ENCODE data around the gene WWTR1.

The WWTR1 gene

GRCh38 chr3:149630806-149631205, 27.0 kb downstream of the WWTR1 start:
- no peak overlapping the region for H3K4me3 ChIP-seq
- no peak overlapping the region for H3K27ac ChIP-seq

DNA sequence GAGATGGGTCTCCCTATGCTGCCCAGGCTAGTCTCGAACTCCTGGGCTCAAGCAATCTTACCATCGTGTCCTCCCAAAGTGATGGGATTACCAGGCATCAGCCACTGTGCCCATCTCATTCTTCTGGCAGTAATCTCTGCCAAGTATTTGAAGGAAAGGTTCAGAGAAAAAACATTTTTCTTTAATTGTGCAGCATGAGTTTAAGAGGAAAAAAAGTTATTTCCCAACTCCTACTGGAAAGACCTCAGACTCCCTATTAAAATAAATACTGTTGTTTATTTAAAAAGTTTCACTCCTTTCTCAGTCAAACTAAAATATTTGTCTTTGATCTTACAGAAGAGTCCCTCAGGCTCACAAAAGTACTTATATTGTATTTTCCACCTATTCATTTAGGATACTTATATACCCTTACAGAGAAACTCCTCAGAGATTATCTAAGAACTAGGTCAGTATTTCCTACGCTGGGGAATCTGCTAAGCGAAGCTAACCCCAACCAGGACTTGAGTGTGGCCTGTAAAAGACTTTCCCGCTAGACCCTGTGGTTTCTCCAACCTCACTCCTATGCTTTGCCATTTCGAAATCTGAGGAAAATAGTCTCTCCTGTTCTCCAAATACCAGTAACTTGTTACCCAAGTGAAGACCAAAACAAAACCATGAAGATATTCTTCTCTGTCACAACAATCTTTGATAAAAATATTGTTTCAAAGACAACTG, 28.7 kb downstream of the WWTR1 start:
- H3K4me3 ChIP-seq: no peak overlapping the region
- peak overlapping the region in 4 of 21 experiments; percentile 6 to 39 (median 26) for H3K27ac ChIP-seq

- no peak overlapping the region for H3K4me3 ChIP-seq
- no peak overlapping the region for H3K27ac ChIP-seq
Observed at GRCh38 chr3:149626671-149627070, 31.2 kb downstream of the WWTR1 start.

GRCh38 chr3:149625795-149626194, 32.0 kb downstream of the WWTR1 start:
- Histone ChIP-seq H3K27ac (peak overlapping the region in 2 of 21 experiments; percentile 10 to 12), H3K4me3 (no peak overlapping the region)

- H3K4me3 ChIP-seq: no peak overlapping the region
Observed at GRCh38 chr3:149623824-149624223, 34.0 kb downstream of the WWTR1 start.

GRCh38 chr3:149621218-149622005, 36.4 kb downstream of the WWTR1 start:
- Histone ChIP-seq H3K27ac (peak overlapping the region in 2 of 21 experiments; percentile 23 to 37), H3K4me3 (no peak overlapping the region)

More at GRCh38 chr3:149623824-149624223, 34.0 kb downstream of the WWTR1 start:
- H3K27ac ChIP-seq: no peak overlapping the region

GRCh38 chr3:149620291-149621020, 37.4 kb downstream of the WWTR1 start:
- Histone ChIP-seq H3K27ac (peak overlapping the region in 3 of 21 experiments; percentile 23 to 37 (median 26)), H3K4me3 (no peak overlapping the region)

DNA sequence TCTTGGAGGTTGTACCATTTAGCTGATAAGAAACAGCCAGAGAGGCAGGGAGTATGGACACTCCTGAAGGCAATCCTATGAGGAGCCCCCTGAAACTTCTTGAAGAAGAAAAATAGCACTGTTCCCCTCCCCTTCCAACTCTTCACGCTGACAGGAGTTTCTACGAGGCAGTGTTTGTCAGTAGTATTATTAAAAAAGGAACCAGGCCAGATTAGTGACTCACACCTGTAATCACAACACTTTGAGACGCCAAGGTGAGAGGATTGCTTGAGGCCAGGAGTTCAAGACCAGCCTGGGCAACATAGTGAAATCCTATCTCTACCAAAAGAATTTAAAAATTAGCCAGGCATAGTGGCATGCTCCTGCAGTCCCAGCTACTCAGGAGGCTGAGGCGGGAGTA, 38.7 kb downstream of the WWTR1 start:
- H3K4me3 ChIP-seq: no peak overlapping the region
- H3K27ac ChIP-seq: peak overlapping the region in 5 of 21 experiments; percentile 14 to 61 (median 47)

DNA sequence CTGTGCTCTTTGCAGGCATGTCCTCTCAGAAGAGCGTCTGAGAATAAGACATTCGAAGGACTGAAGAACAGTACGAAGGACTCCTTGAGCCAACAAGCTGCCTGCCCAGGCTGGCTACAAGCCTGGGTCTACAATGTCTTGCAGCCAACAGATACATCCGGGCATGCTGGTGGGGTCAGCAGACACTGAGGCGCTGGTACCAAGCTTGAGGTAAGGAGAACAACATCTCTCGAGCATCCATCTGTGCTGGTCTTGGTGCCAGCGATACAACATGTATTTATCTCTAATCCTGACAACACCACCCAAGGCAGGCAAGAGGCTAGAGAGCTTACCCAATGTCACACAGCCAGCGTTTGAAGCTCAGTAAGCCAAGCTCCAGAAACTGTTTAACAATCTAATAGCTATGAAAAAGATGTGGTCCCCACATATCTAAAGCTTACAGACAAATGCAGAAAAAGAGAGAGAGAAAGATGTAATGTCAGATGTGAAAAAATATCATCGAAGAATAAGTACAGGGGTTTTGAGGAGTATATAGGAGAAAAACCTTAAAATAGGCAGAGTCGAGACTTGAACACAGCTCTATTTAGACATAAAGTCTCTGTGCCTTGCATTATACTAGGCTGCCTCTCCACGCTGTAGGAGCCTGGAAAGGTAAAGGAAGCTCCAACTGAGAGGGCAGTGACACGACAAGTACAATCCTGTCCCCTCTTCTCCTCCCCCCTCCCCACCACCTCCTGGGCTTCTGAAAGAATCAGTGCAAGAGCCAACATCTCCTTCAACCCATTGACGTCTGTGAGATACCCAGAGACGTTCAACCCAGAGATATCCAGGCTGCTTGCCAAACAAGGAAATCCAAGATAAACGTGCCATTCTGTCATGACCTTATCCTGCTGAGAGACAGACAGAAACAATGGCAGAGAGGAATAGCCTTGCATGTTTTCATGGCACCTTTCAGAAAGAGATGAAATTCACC, 39.4 kb downstream of the WWTR1 start:
- Histone ChIP-seq H3K4me3 (no peak overlapping the region), H3K27ac (peak overlapping the region in 7 of 21 experiments; percentile 14 to 79 (median 47))

GRCh38 chr3:149615731-149616221, 42.0 kb downstream of the WWTR1 start:
- Histone ChIP-seq H3K4me3 (no peak overlapping the region), H3K27ac (peak overlapping the region in 10 of 21 experiments; percentile 4 to 79 (median 42))

DNA sequence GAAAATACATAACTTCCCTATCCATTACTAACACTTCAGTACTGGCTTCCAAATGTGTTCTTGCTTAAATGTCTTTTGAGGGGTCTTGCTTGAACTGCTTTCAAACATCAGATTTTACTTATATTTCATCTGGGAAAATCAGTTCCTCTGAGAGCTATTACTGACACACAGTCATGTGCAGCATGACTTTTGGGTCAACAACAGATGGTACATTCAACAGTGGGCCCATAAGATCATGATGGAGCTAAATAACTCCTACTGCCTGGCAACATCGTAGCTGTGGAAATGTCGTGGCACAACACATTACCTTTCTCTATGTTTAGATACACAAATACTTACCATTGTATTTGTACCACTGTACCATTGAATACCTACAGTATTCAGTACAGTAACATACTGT, 43.8 kb downstream of the WWTR1 start:
- Histone ChIP-seq H3K4me3 (no peak overlapping the region), H3K27ac (peak overlapping the region in 2 of 21 experiments; percentile 41 to 60)

GRCh38 chr3:149612456-149612855, 45.4 kb downstream of the WWTR1 start:
- peak overlapping the region in 2 of 21 experiments; percentile 7 to 60 for H3K27ac ChIP-seq

DNA sequence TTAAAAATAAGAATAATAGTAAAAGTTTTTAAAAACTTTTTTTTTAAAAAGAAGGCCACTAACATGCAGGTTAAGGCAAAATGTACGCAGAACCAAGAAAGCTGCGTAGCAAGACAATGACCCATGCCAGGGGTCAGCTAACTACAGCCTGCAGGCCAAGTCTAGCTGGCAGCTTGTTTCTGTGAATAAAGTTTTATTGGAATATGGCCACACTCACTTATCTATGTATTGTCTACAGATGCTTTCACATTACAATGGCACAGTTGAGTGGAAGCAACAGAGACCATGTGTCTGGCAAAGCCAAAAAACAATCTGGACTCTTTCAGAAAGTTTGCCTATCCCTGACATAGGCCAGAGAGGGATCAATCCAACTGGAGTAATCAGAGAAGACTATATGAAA, 46.7 kb downstream of the WWTR1 start:
- Histone ChIP-seq H3K4me3 (no peak overlapping the region), H3K27ac (peak overlapping the region in 1 of 21 experiments; percentile 2)

More at GRCh38 chr3:149612456-149612855, 45.4 kb downstream of the WWTR1 start:
- no peak overlapping the region for H3K4me3 ChIP-seq

- Histone ChIP-seq H3K27ac (peak overlapping the region in 4 of 21 experiments; percentile 2 to 24 (median 16)), H3K4me3 (no peak overlapping the region)
Observed at GRCh38 chr3:149610351-149611105, 47.3 kb downstream of the WWTR1 start.

- H3K27ac ChIP-seq: peak overlapping the region in 3 of 21 experiments; percentile 18 to 37 (median 29)
- no peak overlapping the region for H3K4me3 ChIP-seq
Observed at GRCh38 chr3:149609595-149609994, 48.2 kb downstream of the WWTR1 start.

- peak overlapping the region in 5 of 21 experiments; percentile 10 to 57 (median 29) for H3K27ac ChIP-seq
Observed at GRCh38 chr3:149608987-149609386, 48.8 kb downstream of the WWTR1 start.

GRCh38 chr3:149605902-149606301, 51.9 kb downstream of the WWTR1 start:
- H3K27ac ChIP-seq: no peak overlapping the region

More at GRCh38 chr3:149608987-149609386, 48.8 kb downstream of the WWTR1 start:
- H3K4me3 ChIP-seq: no peak overlapping the region

More at GRCh38 chr3:149605902-149606301, 51.9 kb downstream of the WWTR1 start:
- no peak overlapping the region for H3K4me3 ChIP-seq

Measured in skin epidermis (tissue), 12 donors.